ENCODE measurements around the gene CGRRF1.

DNA sequence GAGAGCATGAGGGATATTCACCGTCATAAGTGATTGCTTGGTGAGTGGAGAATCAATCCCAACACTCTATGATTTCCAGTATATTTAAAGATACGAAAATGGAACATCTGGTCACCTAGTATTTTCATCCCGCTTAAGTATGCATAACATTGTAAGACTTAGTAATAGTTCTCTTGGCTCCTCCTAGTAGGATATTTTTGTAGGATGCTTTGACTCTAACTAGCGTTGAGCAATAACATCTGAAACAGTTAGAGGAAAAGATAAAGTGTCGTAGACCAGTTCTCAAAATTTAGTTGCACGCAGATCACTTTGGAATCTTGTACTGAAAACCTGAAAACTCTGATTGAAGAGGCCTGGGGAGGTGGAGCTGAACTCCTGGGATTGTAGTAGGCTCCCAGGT lies 64.8 kb downstream of the CGRRF1 start:
- TF ChIP-seq, protein P1, sequence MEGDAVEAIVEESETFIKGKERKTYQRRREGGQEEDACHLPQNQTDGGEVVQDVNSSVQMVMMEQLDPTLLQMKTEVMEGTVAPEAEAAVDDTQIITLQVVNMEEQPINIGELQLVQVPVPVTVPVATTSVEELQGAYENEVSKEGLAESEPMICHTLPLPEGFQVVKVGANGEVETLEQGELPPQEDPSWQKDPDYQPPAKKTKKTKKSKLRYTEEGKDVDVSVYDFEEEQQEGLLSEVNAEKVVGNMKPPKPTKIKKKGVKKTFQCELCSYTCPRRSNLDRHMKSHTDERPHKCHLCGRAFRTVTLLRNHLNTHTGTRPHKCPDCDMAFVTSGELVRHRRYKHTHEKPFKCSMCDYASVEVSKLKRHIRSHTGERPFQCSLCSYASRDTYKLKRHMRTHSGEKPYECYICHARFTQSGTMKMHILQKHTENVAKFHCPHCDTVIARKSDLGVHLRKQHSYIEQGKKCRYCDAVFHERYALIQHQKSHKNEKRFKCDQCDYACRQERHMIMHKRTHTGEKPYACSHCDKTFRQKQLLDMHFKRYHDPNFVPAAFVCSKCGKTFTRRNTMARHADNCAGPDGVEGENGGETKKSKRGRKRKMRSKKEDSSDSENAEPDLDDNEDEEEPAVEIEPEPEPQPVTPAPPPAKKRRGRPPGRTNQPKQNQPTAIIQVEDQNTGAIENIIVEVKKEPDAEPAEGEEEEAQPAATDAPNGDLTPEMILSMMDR (IDR thresholded peaks at IDR 0.05): no peak
- no peak for TF ChIP-seq POLR2A (IDR thresholded peaks at IDR 0.05)
